MG63 (cell line): ENCODE data around the gene LDLRAP1. TPM values are rescaled to one million over a fixed set of nuclear protein-coding genes. Genes with fewer than 3 reads are reported as not detected.

Experiments
- DNase-seq: peaks from one replicate; pipeline ENCODE4 v3.0.0-alpha.2; 2020
- H3K27me3 ChIP-seq: fragments of 250-450 bp; sonication (Bioruptor Pico); 2 replicates; pipeline ENCODE4 v1.5.1; 2020; ENCODE audit warnings: mild to moderate bottlenecking, moderate library complexity
- H3K36me3 ChIP-seq: fragments of 250-450 bp; sonication (Bioruptor Pico); 2 replicates; pipeline ENCODE4 v1.5.1; 2020; ENCODE audit warnings: mild to moderate bottlenecking, moderate library complexity
- H3K4me3 ChIP-seq: fragments of 250-450 bp; sonication (Bioruptor Pico); 2 replicates; pipeline ENCODE4 v1.5.1; 2020; ENCODE audit warnings: mild to moderate bottlenecking, moderate library complexity
- H3K9me3 ChIP-seq: fragments of 250-450 bp; sonication (Bioruptor Pico); 2 replicates; pipeline ENCODE4 v1.5.1; 2020; ENCODE audit warnings: mild to moderate bottlenecking, moderate library complexity
- total RNA-seq: library from RNA; depleted of rRNA; stranded (reverse); fragments of >200 nt; shearing (Covaris generic); gene quantifications from 2 replicates; pipeline ENCODE4 v1.2.3, GENCODE V29; 2014; ENCODE audit warnings: low replicate concordance

LDLRAP1 gene
- total RNA-seq, 1 experiment from 2014 or later, result 7.8 TPM

GRCh38 chr1:25519624-25520023 is 23.8 kb upstream of the LDLRAP1 start:
- Histone ChIP-seq H3K9me3 (no peaks in the 10 kb centered on the region), H3K4me3 (no peak overlapping the region), H3K27me3 (no peaks in the 10 kb centered on the region), H3K36me3 (no peaks in the 10 kb centered on the region)
- peak; percentile 27 for DNase-seq

- no peaks in the 10 kb centered on the region for H3K36me3 ChIP-seq
- no peaks in the 10 kb centered on the region for H3K9me3 ChIP-seq
- H3K27me3 ChIP-seq, result no peaks in the 10 kb centered on the region
- DNase-seq, result peak; percentile 34
- no peak overlapping the region for H3K4me3 ChIP-seq
Observed at GRCh38 chr1:25520446-25521061, 22.9 kb upstream of the LDLRAP1 start.

- Histone ChIP-seq H3K27me3 (no peaks in the 10 kb centered on the region), H3K4me3 (no peak overlapping the region), H3K9me3 (no peaks in the 10 kb centered on the region), H3K36me3 (no peaks in the 10 kb centered on the region)
- DNase-seq, result no peak
Observed at GRCh38 chr1:25522031-25522655, 21.3 kb upstream of the LDLRAP1 start.

DNA sequence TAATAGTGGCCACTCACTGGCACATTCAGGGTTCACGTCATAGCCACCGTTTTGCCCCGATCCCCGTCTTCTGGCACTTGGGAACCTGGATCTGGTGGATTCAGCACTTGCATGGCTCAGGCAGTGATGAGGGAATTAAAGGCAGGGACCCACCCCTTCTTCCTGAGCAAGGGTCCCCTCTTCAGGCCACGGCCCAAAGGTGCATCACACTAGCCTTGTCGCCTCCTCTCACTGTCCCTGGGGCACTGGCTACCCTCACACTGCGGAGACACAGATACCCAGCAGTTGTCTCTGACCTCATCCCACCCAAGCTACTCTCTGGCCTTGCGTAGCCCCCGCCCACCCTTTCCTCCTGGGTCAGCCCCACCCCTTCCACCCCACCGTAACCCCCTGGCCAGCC is 19.9 kb upstream of the LDLRAP1 start:
- Histone ChIP-seq H3K36me3 (no peaks in the 10 kb centered on the region), H3K9me3 (no peaks in the 10 kb centered on the region), H3K27me3 (no peaks in the 10 kb centered on the region), H3K4me3 (no peak overlapping the region)
- peak; percentile 26 for DNase-seq

DNA sequence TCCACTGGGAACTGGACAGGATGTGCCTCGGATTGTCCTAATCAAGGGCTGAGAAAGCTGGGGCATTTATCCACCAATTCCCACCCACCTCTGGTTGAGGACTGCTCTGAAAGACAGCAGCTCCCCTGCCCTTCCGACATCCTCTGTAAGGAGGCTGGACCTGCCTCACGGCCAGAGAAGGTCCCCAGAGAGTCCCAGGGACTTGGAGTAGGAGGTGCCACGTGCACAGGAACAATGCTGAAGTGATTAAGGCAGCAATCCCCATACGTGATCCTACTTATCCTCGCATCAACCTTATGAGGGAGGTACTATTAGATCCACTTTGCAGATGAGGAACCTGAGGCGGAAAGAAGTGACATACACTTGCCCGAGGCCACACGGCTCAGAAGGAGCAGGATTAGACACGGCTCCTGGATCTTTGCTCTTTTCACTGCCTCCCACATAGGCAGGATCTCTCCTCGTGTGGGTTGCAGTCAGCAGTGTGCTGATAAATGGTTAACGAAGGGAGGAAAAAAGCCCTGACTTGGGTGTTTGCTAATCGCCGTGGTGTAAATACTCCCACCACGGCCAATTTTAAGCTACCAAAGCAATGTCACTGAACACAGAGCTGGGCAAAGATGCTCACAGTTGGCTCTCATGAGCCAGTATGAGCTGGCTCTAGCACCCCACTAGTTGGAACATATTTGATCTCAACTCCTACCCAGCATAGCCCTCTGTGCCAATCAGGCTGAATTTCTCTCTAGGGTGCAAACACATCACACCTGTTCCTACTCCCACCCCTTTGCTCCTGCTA is 18.6 kb upstream of the LDLRAP1 start:
- no peak for DNase-seq
- Histone ChIP-seq H3K36me3 (no peaks in the 10 kb centered on the region), H3K9me3 (no peaks in the 10 kb centered on the region)

GRCh38 chr1:25525361-25525688 is 18.1 kb upstream of the LDLRAP1 start:
- H3K27me3 ChIP-seq, result no peaks in the 10 kb centered on the region
- no peaks in the 10 kb centered on the region for H3K9me3 ChIP-seq
- DNase-seq, result no peak
- no peak overlapping the region for H3K4me3 ChIP-seq
- H3K36me3 ChIP-seq, result no peaks in the 10 kb centered on the region

More for the DNA sequence above, 18.6 kb upstream of the LDLRAP1 start:
- Histone ChIP-seq H3K27me3 (no peaks in the 10 kb centered on the region), H3K4me3 (no peak overlapping the region)

- Histone ChIP-seq H3K36me3 (no peaks in the 10 kb centered on the region), H3K9me3 (no peaks in the 10 kb centered on the region), H3K27me3 (no peaks in the 10 kb centered on the region), H3K4me3 (no peak overlapping the region)
- DNase-seq, result no peak
Observed at GRCh38 chr1:25526753-25527152, 16.7 kb upstream of the LDLRAP1 start.

GRCh38 chr1:25527226-25527846 is 16.1 kb upstream of the LDLRAP1 start:
- H3K36me3 ChIP-seq, result no peaks in the 10 kb centered on the region
- H3K4me3 ChIP-seq, result no peak overlapping the region
- no peaks in the 10 kb centered on the region for H3K9me3 ChIP-seq
- no peaks in the 10 kb centered on the region for H3K27me3 ChIP-seq
- no peak for DNase-seq

- no peak for DNase-seq
- H3K27me3 ChIP-seq, result no peaks in the 10 kb centered on the region
- H3K4me3 ChIP-seq, result no peak overlapping the region
- H3K36me3 ChIP-seq, result no peaks in the 10 kb centered on the region
- H3K9me3 ChIP-seq, result no peaks in the 10 kb centered on the region
Observed at GRCh38 chr1:25527946-25528595, 15.3 kb upstream of the LDLRAP1 start.

DNA sequence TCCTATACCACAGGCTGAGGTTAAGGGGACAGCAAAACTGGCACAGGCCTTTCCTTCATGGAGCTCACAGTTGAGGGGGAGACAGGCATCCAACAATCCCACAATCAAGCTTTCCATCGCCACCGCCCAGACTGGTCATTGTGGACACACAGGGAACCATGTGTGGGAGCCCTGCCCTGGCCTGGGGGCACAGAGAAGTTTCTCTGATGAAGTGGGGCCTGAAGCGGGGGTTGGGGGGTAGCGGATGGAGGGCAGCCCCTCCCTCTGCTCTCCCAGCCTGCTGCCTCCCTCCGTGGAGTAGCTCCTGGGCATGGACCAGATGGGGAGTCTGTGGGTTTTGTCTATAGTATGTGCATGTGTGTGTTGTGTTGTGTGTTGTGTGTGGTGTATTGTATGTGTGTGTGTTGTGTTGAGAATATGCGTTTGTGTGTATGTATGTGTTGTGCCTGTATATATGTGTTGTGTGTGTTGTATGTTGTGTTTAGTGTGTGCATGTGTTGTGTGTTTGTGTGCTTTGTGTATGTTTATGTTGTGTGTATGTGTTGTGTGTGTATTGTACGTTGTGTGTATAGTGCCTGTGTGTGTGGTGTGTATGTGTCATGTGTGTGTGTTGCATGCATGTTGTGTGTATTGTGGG is 14.4 kb upstream of the LDLRAP1 start:
- DNase-seq, result no peak
- H3K9me3 ChIP-seq, result no peaks in the 10 kb centered on the region
- H3K36me3 ChIP-seq, result no peaks in the 10 kb centered on the region
- no peak overlapping the region for H3K4me3 ChIP-seq
- H3K27me3 ChIP-seq, result no peaks in the 10 kb centered on the region

- Histone ChIP-seq H3K36me3 (no peaks in the 10 kb centered on the region), H3K27me3 (no peaks in the 10 kb centered on the region), H3K4me3 (no peak overlapping the region), H3K9me3 (no peaks in the 10 kb centered on the region)
- no peak for DNase-seq
Observed at GRCh38 chr1:25529518-25530185, 13.8 kb upstream of the LDLRAP1 start.

DNA sequence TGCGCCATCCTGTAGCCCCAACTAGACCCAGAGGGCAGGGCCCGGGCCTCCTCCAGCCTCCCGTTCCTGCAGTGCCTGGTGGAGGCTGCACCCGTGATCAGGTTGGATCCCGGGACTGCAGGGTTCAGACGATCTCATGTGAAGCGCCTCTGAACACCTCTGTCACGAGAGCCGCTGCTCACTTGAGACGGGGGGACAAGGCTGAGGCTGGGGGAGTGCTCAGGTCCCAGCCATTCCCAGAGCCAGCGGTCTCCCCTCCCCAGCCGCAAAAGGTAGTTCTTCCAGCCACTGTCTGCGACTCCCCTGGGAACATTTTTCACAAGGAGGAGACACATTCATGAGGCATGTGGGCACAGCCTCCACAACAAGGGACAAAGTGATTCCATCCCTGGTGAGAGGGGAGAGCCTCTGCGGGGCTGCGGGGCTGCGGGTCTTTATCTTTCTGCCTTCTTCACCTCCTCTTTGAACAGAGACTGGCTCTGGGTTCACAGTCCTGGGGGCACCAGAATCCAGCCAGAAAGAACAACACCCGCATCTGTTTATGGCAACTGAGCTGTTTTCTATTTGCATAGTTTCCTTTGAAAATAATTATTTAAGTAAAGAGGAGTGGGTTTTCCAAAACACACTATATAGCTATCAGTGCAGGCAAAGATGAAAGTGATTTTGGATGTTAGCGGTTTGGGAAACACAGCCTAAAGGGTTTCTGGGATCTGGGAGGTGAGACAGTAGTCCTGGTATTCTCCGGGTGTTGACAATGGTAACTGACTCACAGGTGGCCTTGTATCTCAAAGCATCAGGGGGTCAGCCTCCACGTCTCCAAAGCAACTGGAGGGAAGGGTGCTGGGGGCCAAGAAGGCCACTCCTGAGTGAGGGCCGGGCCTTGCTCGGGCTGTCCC is 13.0 kb upstream of the LDLRAP1 start:
- no peak for DNase-seq

GRCh38 chr1:25531082-25531461 is 12.3 kb upstream of the LDLRAP1 start:
- H3K36me3 ChIP-seq, result no peaks in the 10 kb centered on the region
- H3K4me3 ChIP-seq, result no peak overlapping the region
- DNase-seq, result no peak
- H3K27me3 ChIP-seq, result no peaks in the 10 kb centered on the region
- no peaks in the 10 kb centered on the region for H3K9me3 ChIP-seq

More for the DNA sequence above, 13.0 kb upstream of the LDLRAP1 start:
- Histone ChIP-seq H3K9me3 (no peaks in the 10 kb centered on the region), H3K27me3 (no peaks in the 10 kb centered on the region), H3K4me3 (no peak overlapping the region), H3K36me3 (no peaks in the 10 kb centered on the region)

GRCh38 chr1:25532970-25533369 is 10.4 kb upstream of the LDLRAP1 start:
- no peaks in the 10 kb centered on the region for H3K36me3 ChIP-seq
- H3K27me3 ChIP-seq, result no peaks in the 10 kb centered on the region
- H3K9me3 ChIP-seq, result no peaks in the 10 kb centered on the region
- H3K4me3 ChIP-seq, result no peak overlapping the region
- DNase-seq, result no peak

DNA sequence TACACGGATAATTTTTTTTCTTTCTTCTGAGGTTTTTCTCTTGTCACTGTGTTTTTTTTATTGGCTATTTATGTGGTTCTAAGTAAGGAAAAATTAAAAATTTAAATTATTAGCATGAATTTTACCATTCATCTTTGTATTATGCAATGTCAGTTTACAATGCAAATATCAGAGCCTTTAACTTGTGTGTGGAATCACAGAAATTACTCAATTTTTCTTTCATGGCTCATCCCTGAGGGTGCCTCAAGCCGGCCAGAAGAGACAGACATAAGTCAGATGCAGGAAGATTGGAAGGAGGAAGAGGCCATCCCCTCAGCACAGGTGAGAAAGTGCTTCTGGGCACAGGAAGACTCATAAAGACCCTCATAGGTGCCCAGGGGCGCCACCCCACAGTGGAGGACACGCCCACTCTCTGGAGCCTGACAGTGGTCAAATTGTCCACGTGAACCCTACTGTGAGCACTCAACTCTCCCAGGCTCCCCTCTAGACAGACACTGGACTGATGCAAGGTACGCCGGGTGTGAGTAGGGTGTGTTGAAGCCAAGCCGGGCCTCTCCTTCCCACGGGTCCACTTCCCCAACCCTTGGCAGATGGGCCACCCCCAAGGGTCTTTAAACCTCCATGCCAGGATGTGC is 9.5 kb upstream of the LDLRAP1 start:
- no peaks in the 10 kb centered on the region for H3K36me3 ChIP-seq
- H3K27me3 ChIP-seq, result no peaks in the 10 kb centered on the region
- H3K9me3 ChIP-seq, result no peaks in the 10 kb centered on the region
- no peak overlapping the region for H3K4me3 ChIP-seq
- no peak for DNase-seq
